Measurements from ENCODE around the gene SMCHD1.

- no peak for TF ChIP-seq CTCF (IDR thresholded peaks at IDR 0.05)
- no peak for TF ChIP-seq POLR2A (IDR thresholded peaks at IDR 0.05)
Observed at GRCh38 chr18:2799369-2799768, 143.8 kb downstream of the SMCHD1 start.

Data from right lobe of liver (tissue), 4 donors.